ENCODE data around the gene THADA.

Gene THADA

DNA sequence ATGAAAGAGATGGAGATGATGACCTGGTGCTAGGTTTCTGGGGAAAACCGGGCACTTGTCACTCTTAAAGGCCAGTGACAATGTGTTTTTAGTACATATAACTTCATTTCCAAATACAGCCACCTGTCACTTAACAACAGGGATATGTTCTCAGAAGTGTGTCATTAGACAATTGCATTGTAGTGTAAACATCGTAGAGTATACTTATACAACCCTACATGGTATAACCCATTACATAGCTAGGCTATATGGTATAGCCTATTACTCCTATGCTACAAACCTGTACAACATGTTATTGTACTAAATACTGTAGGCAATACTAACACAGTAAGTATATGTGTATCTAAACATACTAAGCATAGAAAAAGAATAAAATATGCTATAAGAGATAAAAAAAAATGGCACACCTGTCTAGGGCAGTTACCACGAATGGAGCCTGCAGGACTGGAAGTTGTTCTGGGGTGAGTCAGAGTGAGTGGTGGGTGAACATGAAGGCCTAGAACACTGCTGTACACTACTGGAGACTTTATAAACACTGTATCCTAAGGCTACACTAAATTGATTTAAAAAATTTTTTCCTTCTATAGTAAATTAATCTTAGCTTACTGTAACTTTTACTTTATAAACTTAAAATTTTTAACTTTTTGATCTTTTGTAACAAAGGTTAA, 123.2 kb downstream of the THADA start:
- Histone ChIP-seq H3K36me3 (ENCODE audit: low read depth) (no peaks in the 10 kb centered on the region), H3K9me3 (ENCODE audit: severe bottlenecking) (no peaks in the 10 kb centered on the region), H3K27me3 (ENCODE audit: insufficient read depth, poor library complexity, severe bottlenecking) (no peaks in the 10 kb centered on the region), H3K4me3 (ENCODE audit: severe bottlenecking) (no peak overlapping the region), H3K4me1 (ENCODE audit: insufficient read depth, poor library complexity, severe bottlenecking) (peaks cover 19% of the 10 kb centered on the region), H3K27ac (ENCODE audit: poor library complexity, severe bottlenecking) (no peak overlapping the region)
- ATAC-seq (ENCODE audit: low read depth) (no peak; the same call in 2 of the 3 replicates), DNase-seq (ENCODE audit: low spot score) (no peak)
- TF ChIP-seq, protein P1, sequence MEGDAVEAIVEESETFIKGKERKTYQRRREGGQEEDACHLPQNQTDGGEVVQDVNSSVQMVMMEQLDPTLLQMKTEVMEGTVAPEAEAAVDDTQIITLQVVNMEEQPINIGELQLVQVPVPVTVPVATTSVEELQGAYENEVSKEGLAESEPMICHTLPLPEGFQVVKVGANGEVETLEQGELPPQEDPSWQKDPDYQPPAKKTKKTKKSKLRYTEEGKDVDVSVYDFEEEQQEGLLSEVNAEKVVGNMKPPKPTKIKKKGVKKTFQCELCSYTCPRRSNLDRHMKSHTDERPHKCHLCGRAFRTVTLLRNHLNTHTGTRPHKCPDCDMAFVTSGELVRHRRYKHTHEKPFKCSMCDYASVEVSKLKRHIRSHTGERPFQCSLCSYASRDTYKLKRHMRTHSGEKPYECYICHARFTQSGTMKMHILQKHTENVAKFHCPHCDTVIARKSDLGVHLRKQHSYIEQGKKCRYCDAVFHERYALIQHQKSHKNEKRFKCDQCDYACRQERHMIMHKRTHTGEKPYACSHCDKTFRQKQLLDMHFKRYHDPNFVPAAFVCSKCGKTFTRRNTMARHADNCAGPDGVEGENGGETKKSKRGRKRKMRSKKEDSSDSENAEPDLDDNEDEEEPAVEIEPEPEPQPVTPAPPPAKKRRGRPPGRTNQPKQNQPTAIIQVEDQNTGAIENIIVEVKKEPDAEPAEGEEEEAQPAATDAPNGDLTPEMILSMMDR (IDR thresholded peaks at IDR 0.05; ENCODE audit: poor library complexity, severe bottlenecking) = no peak

DNA sequence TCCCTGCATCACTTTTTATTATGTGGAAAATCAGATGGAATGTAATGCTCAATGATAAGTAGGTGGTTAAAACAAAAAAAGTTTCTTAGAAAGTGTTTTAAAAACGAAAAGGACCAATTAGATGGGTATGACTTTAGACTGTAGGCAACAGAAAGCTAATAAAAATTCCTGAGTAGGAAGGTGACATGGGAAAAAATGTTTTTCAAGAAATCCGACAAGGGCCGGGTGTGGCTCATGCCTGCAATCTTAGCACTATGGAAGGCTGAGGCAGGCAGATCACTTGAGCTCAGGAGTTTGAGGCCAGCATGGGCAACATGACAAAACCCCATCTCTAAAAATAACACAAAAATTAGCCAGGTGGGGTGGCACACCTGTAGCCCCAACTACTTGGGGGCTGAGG, 126.1 kb downstream of the THADA start:
- ATAC-seq (ENCODE audit: low read depth) (no peak), DNase-seq (ENCODE audit: low spot score) (no peak)
- H3K4me1 ChIP-seq (ENCODE audit: insufficient read depth, poor library complexity, severe bottlenecking) = peaks cover 20% of the 10 kb centered on the region
- H3K4me3 ChIP-seq (ENCODE audit: severe bottlenecking) = no peak overlapping the region
- no peak overlapping the region for H3K27ac ChIP-seq (ENCODE audit: poor library complexity, severe bottlenecking)
- TF ChIP-seq, protein P1 (IDR thresholded peaks at IDR 0.05; ENCODE audit: poor library complexity, severe bottlenecking) = no peak
- no peaks in the 10 kb centered on the region for H3K27me3 ChIP-seq (ENCODE audit: insufficient read depth, poor library complexity, severe bottlenecking)
- no peaks in the 10 kb centered on the region for H3K9me3 ChIP-seq (ENCODE audit: severe bottlenecking)
- H3K36me3 ChIP-seq (ENCODE audit: low read depth) = no peaks in the 10 kb centered on the region

DNA sequence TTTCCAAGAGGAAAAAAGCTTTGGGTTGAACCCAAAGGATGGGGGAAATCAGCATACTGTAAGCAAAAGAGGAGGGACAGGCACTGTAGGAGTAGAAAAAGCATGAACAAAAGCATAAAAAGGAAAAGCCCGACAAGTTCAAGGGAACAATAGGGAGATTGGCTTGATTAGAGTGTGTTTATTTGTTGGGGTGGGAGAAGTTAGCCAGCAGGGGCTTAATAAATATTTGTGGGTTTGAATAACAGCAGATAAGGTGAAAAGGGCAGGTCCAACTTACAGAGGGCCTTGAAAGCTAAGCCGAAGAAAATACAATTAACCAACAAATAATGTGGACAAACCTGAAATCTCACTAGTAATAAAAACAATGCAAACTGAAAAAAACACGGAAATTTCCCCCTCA, 126.7 kb downstream of the THADA start:
- Histone ChIP-seq H3K36me3 (ENCODE audit: low read depth) (no peaks in the 10 kb centered on the region), H3K4me1 (ENCODE audit: insufficient read depth, poor library complexity, severe bottlenecking) (peaks cover 21% of the 10 kb centered on the region), H3K9me3 (ENCODE audit: severe bottlenecking) (no peaks in the 10 kb centered on the region), H3K27me3 (ENCODE audit: insufficient read depth, poor library complexity, severe bottlenecking) (no peaks in the 10 kb centered on the region), H3K27ac (ENCODE audit: poor library complexity, severe bottlenecking) (no peak overlapping the region), H3K4me3 (ENCODE audit: severe bottlenecking) (no peak overlapping the region)
- TF ChIP-seq, protein P1 (IDR thresholded peaks at IDR 0.05; ENCODE audit: poor library complexity, severe bottlenecking) = no peak
- ATAC-seq (ENCODE audit: low read depth) = no peak
- no peak for DNase-seq (ENCODE audit: low spot score)

DNA sequence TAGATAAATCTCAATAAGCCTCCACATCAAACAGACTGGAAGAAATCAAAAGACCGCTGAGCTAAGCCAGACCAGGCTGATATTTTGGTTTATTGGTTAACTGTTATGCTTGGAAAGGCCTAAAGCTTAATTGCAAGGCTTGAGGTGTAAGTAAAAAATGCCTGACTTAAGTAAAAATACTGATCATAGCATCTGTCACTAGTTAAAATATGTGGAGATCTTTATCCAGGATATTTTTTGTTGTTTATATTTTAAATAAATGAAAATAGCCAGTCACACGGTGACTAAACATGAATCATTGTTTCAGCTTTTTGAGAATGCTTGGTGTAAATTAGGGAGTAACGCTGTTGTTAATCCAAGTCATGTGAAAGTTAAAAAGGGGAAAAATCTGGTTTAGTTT, 127.9 kb downstream of the THADA start:
- H3K27me3 ChIP-seq (ENCODE audit: insufficient read depth, poor library complexity, severe bottlenecking) = no peaks in the 10 kb centered on the region
- H3K9me3 ChIP-seq (ENCODE audit: severe bottlenecking) = no peaks in the 10 kb centered on the region
- H3K36me3 ChIP-seq (ENCODE audit: low read depth) = no peaks in the 10 kb centered on the region
- ATAC-seq (ENCODE audit: low read depth) (peak; percentile 46; the same call in 2 of the 3 replicates), DNase-seq (ENCODE audit: low spot score) (no peak)
- no peak overlapping the region for H3K4me3 ChIP-seq (ENCODE audit: severe bottlenecking)
- TF ChIP-seq, protein P1 (IDR thresholded peaks at IDR 0.05; ENCODE audit: poor library complexity, severe bottlenecking) = no peak
- peaks cover 31% of the 10 kb centered on the region for H3K4me1 ChIP-seq (ENCODE audit: insufficient read depth, poor library complexity, severe bottlenecking)
- H3K27ac ChIP-seq (ENCODE audit: poor library complexity, severe bottlenecking) = peak overlapping the region; percentile 32

GRCh38 chr2:43465234-43465633, 130.6 kb downstream of the THADA start:
- Histone ChIP-seq H3K4me1 (ENCODE audit: insufficient read depth, poor library complexity, severe bottlenecking) (peaks cover 48% of the 10 kb centered on the region), H3K9me3 (ENCODE audit: severe bottlenecking) (no peaks in the 10 kb centered on the region), H3K4me3 (ENCODE audit: severe bottlenecking) (no peak overlapping the region), H3K36me3 (ENCODE audit: low read depth) (no peaks in the 10 kb centered on the region), H3K27ac (ENCODE audit: poor library complexity, severe bottlenecking) (no peak overlapping the region), H3K27me3 (ENCODE audit: insufficient read depth, poor library complexity, severe bottlenecking) (no peaks in the 10 kb centered on the region)
- TF ChIP-seq, protein P1 (IDR thresholded peaks at IDR 0.05; ENCODE audit: poor library complexity, severe bottlenecking) = no peak
- ATAC-seq (ENCODE audit: low read depth) = no peak
- no peak for DNase-seq (ENCODE audit: low spot score)

Data from RWPE2 (cell line).